GM12892 (cell line): Measurements from ENCODE around the gene RPL34.

ENCODE experiments used
- POLR2A ChIP-seq: IDR thresholded peaks from 2 replicates; pipeline ENCODE4 v1.6.1; 2011; ENCODE audit warnings: low read depth, low read length, control low read depth
- POLR2AphosphoS5 ChIP-seq: IDR thresholded peaks from 2 replicates; pipeline ENCODE4 v1.6.1; 2011; ENCODE audit warnings: low read depth, low read length, control low read depth
- TAF1 ChIP-seq: IDR thresholded peaks from 2 replicates; pipeline ENCODE4 v1.6.1; 2011; ENCODE audit warnings: low read depth, mild to moderate bottlenecking, control low read depth, low read length, borderline replicate concordance

DNA sequence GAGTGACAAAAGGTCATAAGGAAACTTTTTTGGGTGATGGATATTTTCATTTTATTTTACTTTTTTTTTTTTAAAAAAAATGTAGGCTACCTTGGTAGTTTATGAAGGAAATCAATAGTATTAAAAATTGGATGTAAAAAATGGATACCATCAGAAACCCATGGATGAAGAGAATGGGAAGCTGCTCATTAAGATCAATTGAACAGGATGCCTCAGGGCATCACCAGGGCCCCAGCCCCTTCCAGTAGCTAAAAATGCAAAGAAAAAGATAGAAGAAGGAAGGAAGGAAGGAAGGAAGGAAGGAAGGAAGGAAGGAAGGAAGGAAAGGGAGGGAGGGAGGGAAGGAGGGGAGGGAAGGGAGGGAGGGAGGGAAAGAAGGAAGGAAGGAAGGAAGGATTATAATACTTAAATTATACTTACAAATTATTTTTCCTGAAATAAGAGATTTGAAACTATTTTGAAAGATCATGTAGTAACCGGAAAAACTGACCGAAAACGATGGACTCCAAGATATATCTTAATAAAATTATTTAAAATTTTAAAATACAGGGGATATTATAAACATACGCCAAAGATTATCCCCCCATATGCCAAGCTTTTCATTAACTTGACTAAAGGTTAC, 54.1 kb downstream of the RPL34 start:
- TF ChIP-seq POLR2A (no peak), TAF1 (no peak), POLR2AphosphoS5 (no peak)
